K562 (cell line): ENCODE data around the gene EFHC1. TPM values are rescaled to one million over a fixed set of nuclear protein-coding genes. Genes with fewer than 3 reads are reported as not detected.

ENCODE experiments used
- ATF3 ChIP-seq, 2 experiments: fragments of 450-650 bp in 1 of 2; sonication (generic) in 1 of 2; formaldehyde crosslinking in 1 of 2; IDR thresholded peaks in 1 of 2; conservative IDR thresholded peaks in 1 of 2; 2 replicates each; pipeline versions ENCODE4 v1.6.1 to v1.8.1; 2016 to 2023; ENCODE audit warnings: mild to moderate bottlenecking in 2 of 2, moderate library complexity in 2 of 2, inconsistent platforms in 1 of 2, missing genetic modification reagents in 1 of 2
- CHD1 ChIP-seq: fragments of 200-600 bp; sonication (generic); IDR thresholded peaks from one replicate; pipeline ENCODE4 v1.6.1; 2012; ENCODE audit warnings: mild to moderate bottlenecking, moderate library complexity, low read length, inconsistent platforms
- ELF2 ChIP-seq: fragments of 250-450 bp; sonication (Bioruptor Pico); IDR thresholded peaks from 2 replicates; pipeline ENCODE4 v1.5.0; 2021; ENCODE audit warnings: mild to moderate bottlenecking
- FOXJ2 ChIP-seq: fragments of 200-800 bp; sonication (Bioruptor generic); IDR thresholded peaks from 2 replicates; pipeline ENCODE4 v1.6.1; 2016; ENCODE audit warnings: missing genetic modification characterization, missing compliant biosample characterization
- GTF2F1 ChIP-seq: IDR thresholded peaks from 2 replicates; pipeline ENCODE4 v1.6.1; 2011; ENCODE audit warnings: low read depth, low read length, improper control_type of control experiment
- HNRNPK ChIP-seq: fragments of 200-400 bp; formaldehyde crosslinking; IDR thresholded peaks from one replicate; pipeline ENCODE4 v1.6.1; 2018; ENCODE audit warnings: mild to moderate bottlenecking, low read depth, low read length; ENCODE audit not compliant: poor library complexity, severe bottlenecking
- IRF9 ChIP-seq: fragments of 450-650 bp; IDR thresholded peaks from 2 replicates; pipeline ENCODE4 v1.6.1; 2016; ENCODE audit warnings: missing biosample characterization, missing genetic modification characterization
- KDM4B ChIP-seq, 2 experiments: fragments of 450-650 bp in 1 of 2; sonication (generic) in 1 of 2; IDR thresholded peaks; 2 replicates each; pipeline ENCODE4 v1.6.1; 2016 to 2017; ENCODE audit warnings: borderline replicate concordance in 2 of 2, antibody characterized with exemption in 1 of 2, low read depth in 1 of 2, mild to moderate bottlenecking in 1 of 2
- NCOA1 ChIP-seq: fragments of 450-650 bp; IDR thresholded peaks from 2 replicates; pipeline ENCODE4 v1.6.1; 2016; ENCODE audit warnings: low read depth
- NEUROD1 ChIP-seq: fragments of 150-350 bp; IDR thresholded peaks from 2 replicates; pipeline ENCODE4 v1.6.1; 2014; ENCODE audit warnings: borderline replicate concordance, low read length, low read depth; ENCODE audit not compliant: partially characterized antibody
- NFE2 ChIP-seq: IDR thresholded peaks from 2 replicates; pipeline ENCODE4 v1.6.1; 2014; ENCODE audit warnings: antibody characterized with exemption, low read depth
- PHF21A ChIP-seq: fragments of 450-650 bp; IDR thresholded peaks from 2 replicates; pipeline ENCODE4 v1.6.1; 2017; ENCODE audit warnings: low read depth, borderline replicate concordance
- PPARD ChIP-seq: fragments of 250-450 bp; sonication (Bioruptor Pico); IDR thresholded peaks from 2 replicates; pipeline ENCODE4 v1.8.0; 2022; ENCODE audit warnings: inconsistent platforms, mild to moderate bottlenecking, moderate library complexity
- RBM22 ChIP-seq: fragments of 200-400 bp; formaldehyde crosslinking; IDR thresholded peaks from 2 replicates; pipeline ENCODE4 v1.6.1; 2018; ENCODE audit warnings: low read length, low read depth; ENCODE audit not compliant: poor library complexity, severe bottlenecking
- RBM39 ChIP-seq: fragments of 200-400 bp; formaldehyde crosslinking; optimal IDR thresholded peaks from 2 replicates; pipeline ENCODE3; 2018; ENCODE audit warnings: low read depth, low read length
- SAFB2 ChIP-seq: fragments of 200-400 bp; formaldehyde crosslinking; IDR thresholded peaks from 2 replicates; pipeline ENCODE4 v1.6.1; 2018; ENCODE audit warnings: borderline replicate concordance, low read length, low read depth, moderate library complexity; ENCODE audit not compliant: severe bottlenecking
- SMAD1 ChIP-seq: fragments of 150-350 bp; IDR thresholded peaks from 2 replicates; pipeline ENCODE4 v1.6.1; 2014; ENCODE audit warnings: low read length, low read depth; ENCODE audit not compliant: partially characterized antibody
- SMARCC2 ChIP-seq: fragments of 450-650 bp; IDR thresholded peaks from 2 replicates; pipeline ENCODE4 v1.6.1; 2017; ENCODE audit warnings: antibody characterized with exemption, moderate library complexity, mild to moderate bottlenecking, low read depth
- STAT6 ChIP-seq: sonication (generic); formaldehyde crosslinking; IDR thresholded peaks from 2 replicates; pipeline ENCODE4 v1.8.1; 2023; ENCODE audit warnings: mild to moderate bottlenecking, missing genetic modification reagents
- TARDBP ChIP-seq: fragments of 450-650 bp; IDR thresholded peaks from 2 replicates; pipeline ENCODE4 v1.6.1; 2016
- TEAD2 ChIP-seq: fragments of 450-650 bp; IDR thresholded peaks from 2 replicates; pipeline ENCODE4 v1.6.1; 2016; ENCODE audit warnings: missing genetic modification characterization, control low read depth, missing compliant biosample characterization
- TRIM28 ChIP-seq: fragments of 450-650 bp; IDR thresholded peaks from 2 replicates; pipeline ENCODE4 v1.6.1; 2017
- polyA plus RNA-seq, 8 experiments: library from polyadenylated mRNA; depleted of rRNA in 4 of 8; stranded (reverse) in 5 of 8; unstranded in 3 of 8; fragments of >200 nt; fragmentation: Nextera tagmentation in 2 of 8; fragmentation: Illumina TruSeq in 1 of 8; extraction: Ambion mirVana in 2 of 8; extraction: Trizol in 1 of 8; gene quantifications; 2 replicates each; pipeline versions ENCODE4 v1.2.1 to v1.2.3, GENCODE V29; 2011 to 2014; ENCODE audit warnings: inconsistent platforms in 1 of 8, missing spikeins in 1 of 8
- total RNA-seq, 7 experiments: library from RNA; depleted of rRNA in 6 of 7; stranded (reverse); fragments of >200 nt in 6 of 7; fragmentation: Illumina TruSeq in 2 of 7; extraction: Trizol in 2 of 7; gene quantifications; 2 replicates each; pipeline versions ENCODE4 v1.2.1 to v1.2.3, GENCODE V29; 2011 to 2021; ENCODE audit warnings: low replicate concordance in 1 of 7

EFHC1 gene
- total and polyA plus RNA-seq, 9 of the 15 experiments (the other 6 are each of a cell fraction or from before 2014, with no cell fraction given) = 9.5 to 31.0 (median 14.9) TPM

- TF ChIP-seq SMARCC2 = peak; percentile 87
- TF ChIP-seq NCOA1 = peak; percentile 18; the same call in 1 of the 2 replicates
- TF ChIP-seq ELF2 (CRISPR knock-in tag) = no peak
- no peak for TF ChIP-seq CHD1
- peak; percentile 93 for TF ChIP-seq ATF3 (IDR thresholded peaks at IDR 0.05)
- no peak; the same call in 1 of the 2 replicates for TF ChIP-seq ATF3 (CRISPR knock-in tag; conservative IDR thresholded peaks at IDR 0.05)
- TF ChIP-seq KDM4B (IDR thresholded peaks at IDR 0.05; ENCODE audit: borderline replicate concordance in 2 of 2, low read depth in 1 of 2) = no peak
- no peak for TF ChIP-seq PHF21A
- TF ChIP-seq SMAD1 = no peak
- TF ChIP-seq STAT6 = no peak
- 0 out of 2 replicates have a peak, but pooled peaks have one; percentile 34 for TF ChIP-seq GTF2F1
- TF ChIP-seq SAFB2 = no peak
- no peak for TF ChIP-seq TRIM28
- TF ChIP-seq NEUROD1 = peak; percentile 31
- TF ChIP-seq TEAD2 = no peak
- peak; percentile 63 for TF ChIP-seq NFE2
- TF ChIP-seq TARDBP = no peak
- TF ChIP-seq PPARD (CRISPR knock-in tag) = no peak
- TF ChIP-seq RBM22 = no peak
- TF ChIP-seq HNRNPK = no peak
- peak; percentile 65; the same call in 1 of the 2 replicates for TF ChIP-seq FOXJ2 (tag)
- no peak for TF ChIP-seq IRF9 (tag)
- TF ChIP-seq RBM39 = no peak
Observed at GRCh38 chr6:52482903-52483670, 62.9 kb downstream of the EFHC1 start (continued).
